Caco-2 (cell line): ENCODE data around the gene PPP6R2. TPM values are rescaled to one million over a fixed set of nuclear protein-coding genes. Genes with fewer than 3 reads are reported as not detected.

ENCODE experiments used
- BruUV-seq: library from RNA; stranded (reverse); fragments of 400-500 nt; replicated peaks from 2 replicates; lab custom pipeline; 2021; lab: Mats Ljungman, UMichigan
- CTCF ChIA-PET: fragments of 300-600 bp; sonication (Branson Sonifier 250); formaldehyde crosslinking; loops from one replicate; lab custom pipeline; 2022; ENCODE audit warnings: antibody characterized with exemption; lab: Charles Lee
- POLR2A ChIA-PET: fragments of 300-600 bp; sonication (Branson Sonifier 250); formaldehyde crosslinking; loops from one replicate; lab custom pipeline; 2022; ENCODE audit warnings: antibody characterized with exemption; lab: Charles Lee
- DNase-seq, 2 experiments: peaks; one replicate each; pipeline versions ENCODE4 v3.0.0 to v3.0.0-alpha.2; 2020 to 2022
- H3K27me3 ChIP-seq: replicated peaks from 2 replicates; pipeline ENCODE4 v1.6.0; 2011; ENCODE audit warnings: low read length; ENCODE audit not compliant: control insufficient read depth, insufficient read depth
- H3K36me3 ChIP-seq: 2 replicates; pipeline ENCODE4 v1.5.1; 2011; ENCODE audit warnings: low read length; ENCODE audit not compliant: control insufficient read depth, insufficient read depth
- H3K4me1 ChIP-seq: fragments of 250-450 bp; sonication (Bioruptor Pico); 2 replicates; pipeline ENCODE4 v1.5.1; 2020; ENCODE audit warnings: mild to moderate bottlenecking
- H3K4me3 ChIP-seq: 2 replicates; pipeline ENCODE4 v1.5.1; 2011; ENCODE audit warnings: low read depth, mild to moderate bottlenecking, control low read depth, low read length
- H3K9me3 ChIP-seq: fragments of 250-450 bp; sonication (Bioruptor Pico); 2 replicates; pipeline ENCODE4 v1.5.1; 2020; ENCODE audit warnings: mild to moderate bottlenecking, moderate library complexity
- H3K27ac Mint-ChIP-seq: one replicate; pipeline ENCODE4 v1.8.0; 2022; ENCODE audit warnings: mixed read lengths; ENCODE audit not compliant: unreplicated experiment
- H3K27me3 Mint-ChIP-seq: one replicate; pipeline ENCODE4 v1.8.0; 2022; ENCODE audit warnings: mixed read lengths; ENCODE audit not compliant: insufficient read depth, unreplicated experiment
- H3K36me3 Mint-ChIP-seq: one replicate; pipeline ENCODE4 v1.8.0; 2022; ENCODE audit warnings: mild to moderate bottlenecking, mixed read lengths; ENCODE audit not compliant: insufficient read depth, unreplicated experiment
- H3K4me1 Mint-ChIP-seq: one replicate; pipeline ENCODE4 v1.8.0; 2022; ENCODE audit warnings: low read depth, mixed read lengths; ENCODE audit not compliant: unreplicated experiment
- H3K4me3 Mint-ChIP-seq: one replicate; pipeline ENCODE4 v1.8.0; 2022; ENCODE audit warnings: mild to moderate bottlenecking, moderate library complexity, mixed read lengths; ENCODE audit not compliant: unreplicated experiment
- H3K9me3 Mint-ChIP-seq: one replicate; pipeline ENCODE4 v1.8.0; 2022; ENCODE audit warnings: mixed read lengths; ENCODE audit not compliant: unreplicated experiment
- CTCF ChIP-seq, 2 experiments: fragments of 200-600 bp in 1 of 2; IDR thresholded peaks; 1 replicate in 1 of 2; 2 replicates in 1 of 2; pipeline versions ENCODE4 v1.5.1 to v1.8.0; 2011 to 2022; ENCODE audit warnings: antibody characterized with exemption in 1 of 2, control low read depth in 1 of 2, inconsistent platforms in 1 of 2, low read depth in 1 of 2, low read length in 1 of 2, mild to moderate bottlenecking in 1 of 2, moderate library complexity in 1 of 2; ENCODE audit not compliant: insufficient read depth in 1 of 2, severe bottlenecking in 1 of 2, unreplicated experiment in 1 of 2
- intact Hi-C: fragments of 100-400 bp; cut with micrococcal nuclease; formaldehyde crosslinking; loops from one replicate; pipeline ENCODE4 v1.10.0; 2022; ENCODE audit not compliant: unreplicated experiment
- total RNA-seq: library from RNA; stranded (reverse); gene quantifications from 2 replicates; pipeline ENCODE4 v1.2.3, GENCODE V29; 2022

The PPP6R2 gene
- total RNA-seq, 1 experiment from 2014 or later, result 60.7 TPM

- intact Hi-C loops, result no loop called here
- CTCF ChIA-PET, result no interaction called here
- H3K27ac Mint-ChIP-seq, result no peak overlapping the region
- Histone ChIP-seq H3K36me3 (peaks cover 5% of the 10 kb centered on the region), H3K4me1 (no peaks in the 10 kb centered on the region), H3K27me3 (no peaks in the 10 kb centered on the region), H3K4me3 (no peak overlapping the region), H3K9me3 (no peaks in the 10 kb centered on the region)
- TF ChIP-seq CTCF (IDR thresholded peaks at IDR 0.05; ENCODE audit: insufficient read depth in 1 of 2, low read depth in 1 of 2, low read length in 1 of 2, severe bottlenecking in 1 of 2, unreplicated experiment in 1 of 2), result no peak
- peaks cover 36% of the 10 kb centered on the region for H3K36me3 Mint-ChIP-seq
- H3K9me3 Mint-ChIP-seq, result no peaks in the 10 kb centered on the region
- POLR2A ChIA-PET, result no interaction called here
- no peaks in the 10 kb centered on the region for H3K4me1 Mint-ChIP-seq
- no peaks in the 10 kb centered on the region for H3K27me3 Mint-ChIP-seq
- no peak for DNase-seq
- no peak overlapping the region for H3K4me3 Mint-ChIP-seq
- BruUV-seq, result no TSS peak
Measured at GRCh38 chr22:50434849-50435248, 91.7 kb downstream of the PPP6R2 start.

- CTCF ChIA-PET, result no interaction called here
- no peaks in the 10 kb centered on the region for H3K4me1 Mint-ChIP-seq
- intact Hi-C loops, result no loop called here
- peak overlapping the region; percentile 45 for H3K27ac Mint-ChIP-seq
- no peaks in the 10 kb centered on the region for H3K27me3 Mint-ChIP-seq
- BruUV-seq, result no TSS peak
- no peaks in the 10 kb centered on the region for H3K4me1 ChIP-seq
- DNase-seq, result no peak
- POLR2A ChIA-PET, result no interaction called here
- H3K4me3 ChIP-seq, result no peak overlapping the region
- H3K27me3 ChIP-seq, result no peaks in the 10 kb centered on the region
- H3K36me3 Mint-ChIP-seq, result peaks cover 37% of the 10 kb centered on the region
- no peak for TF ChIP-seq CTCF (IDR thresholded peaks at IDR 0.05; ENCODE audit: insufficient read depth in 1 of 2, low read depth in 1 of 2, low read length in 1 of 2, severe bottlenecking in 1 of 2, unreplicated experiment in 1 of 2)
- peaks cover 4% of the 10 kb centered on the region for H3K36me3 ChIP-seq
- H3K4me3 Mint-ChIP-seq, result no peak overlapping the region
- no peaks in the 10 kb centered on the region for H3K9me3 Mint-ChIP-seq
- no peaks in the 10 kb centered on the region for H3K9me3 ChIP-seq
Measured at GRCh38 chr22:50435291-50436014, 92.3 kb downstream of the PPP6R2 start.

- H3K27ac Mint-ChIP-seq, result peak overlapping the region; percentile 45
- no peaks in the 10 kb centered on the region for H3K4me1 ChIP-seq
- H3K4me1 Mint-ChIP-seq, result no peaks in the 10 kb centered on the region
- peaks cover 42% of the 10 kb centered on the region for H3K36me3 Mint-ChIP-seq
- no peak overlapping the region for H3K4me3 Mint-ChIP-seq
- BruUV-seq, result no TSS peak
- no peak for DNase-seq
- H3K27me3 ChIP-seq, result no peaks in the 10 kb centered on the region
- no peaks in the 10 kb centered on the region for H3K9me3 ChIP-seq
- POLR2A ChIA-PET, result no interaction called here
- no peak overlapping the region for H3K4me3 ChIP-seq
- H3K9me3 Mint-ChIP-seq, result no peaks in the 10 kb centered on the region
- peaks cover 4% of the 10 kb centered on the region for H3K36me3 ChIP-seq
- intact Hi-C loops, result no loop called here
- CTCF ChIA-PET, result no interaction called here
- TF ChIP-seq CTCF (IDR thresholded peaks at IDR 0.05; ENCODE audit: insufficient read depth in 1 of 2, low read depth in 1 of 2, low read length in 1 of 2, severe bottlenecking in 1 of 2, unreplicated experiment in 1 of 2), result no peak
- H3K27me3 Mint-ChIP-seq, result no peaks in the 10 kb centered on the region
Measured at GRCh38 chr22:50436015-50436830, 93.1 kb downstream of the PPP6R2 start.
